DMS114 treated with DMSO at 0.1 percent for 48 hours (cell line): ENCODE results near the gene URGCP.
A peak's percentile ranks its signal among the peaks of the same experiment; 100 is the strongest.

Experiments
- DNase-seq: peaks from one replicate; lab custom pipeline; 2025; ENCODE audit not compliant: unreplicated experiment; lab: John Stamatoyannopoulos, UW

The URGCP gene

GRCh38 chr7:43876976-43877745 is 29.2 kb downstream of the URGCP start:
- DNase-seq: no peak

GRCh38 chr7:43876241-43876640 is 30.2 kb downstream of the URGCP start:
- no peak for DNase-seq

- DNase-seq: no peak
Observed at GRCh38 chr7:43873300-43873699, 33.1 kb downstream of the URGCP start.

GRCh38 chr7:43872406-43873110 is 33.8 kb downstream of the URGCP start:
- DNase-seq: no peak

GRCh38 chr7:43871064-43871463 is 35.3 kb downstream of the URGCP start:
- DNase-seq: no peak

- DNase-seq: no peak
Observed at GRCh38 chr7:43870316-43870715, 36.1 kb downstream of the URGCP start.

GRCh38 chr7:43869867-43870240 is 36.5 kb downstream of the URGCP start:
- DNase-seq: no peak

GRCh38 chr7:43869006-43869866 is 37.2 kb downstream of the URGCP start, which contains the start of gene MRPS24:
Gene MRPS24 (minus strand): TSS chr7:43869517. CDS start chr7:43869495, 22 bp downstream.
- DNase-seq: peak; percentile 94

GRCh38 chr7:43868681-43869005 is 37.8 kb downstream of the URGCP start:
- DNase-seq: no peak

- DNase-seq: no peak
Observed at GRCh38 chr7:43868181-43868580, 38.2 kb downstream of the URGCP start.

- no peak for DNase-seq
Observed at GRCh38 chr7:43865277-43865676, 41.1 kb downstream of the URGCP start.

- DNase-seq: no peak
Observed at GRCh38 chr7:43864126-43864525, 42.3 kb downstream of the URGCP start.

- no peak for DNase-seq
Observed at GRCh38 chr7:43856996-43857395, 49.4 kb downstream of the URGCP start.

GRCh38 chr7:43856316-43856715 is 50.1 kb downstream of the URGCP start:
- no peak for DNase-seq

- no peak for DNase-seq
Observed at GRCh38 chr7:43855176-43855575, 51.2 kb downstream of the URGCP start.

- DNase-seq: no peak
Observed at GRCh38 chr7:43851805-43852204, 54.6 kb downstream of the URGCP start.

- DNase-seq: no peak
Observed at GRCh38 chr7:43850348-43851116, 55.9 kb downstream of the URGCP start.

GRCh38 chr7:43849047-43849446 is 57.3 kb downstream of the URGCP start:
- no peak for DNase-seq

- DNase-seq: no peak
Observed at GRCh38 chr7:43847496-43847895, 58.9 kb downstream of the URGCP start.

- no peak for DNase-seq
Observed at GRCh38 chr7:43844662-43845061, 61.7 kb downstream of the URGCP start.

- DNase-seq: no peak
Observed at GRCh38 chr7:43844257-43844656, 62.1 kb downstream of the URGCP start.
